HG02852 (cell line): Measurements from ENCODE around the gene ING5.
"Not testable (repeated sequence)": the region's sequence is repeated elsewhere in the genome, so short reads cannot be mapped to it uniquely, and the experiment has no call there.

Experiments
- ATAC-seq: cut with Tn5 transposase; IDR thresholded peaks from one replicate; pipeline ENCODE4 v1.9.1; 2021; ENCODE audit warnings: mild to moderate bottlenecking, moderate library complexity; ENCODE audit not compliant: unreplicated experiment

The ING5 gene

GRCh38 chr2:241755777-241756176 is 53.9 kb downstream of the ING5 start:
- no peak for ATAC-seq

GRCh38 chr2:241759067-241759807 is 57.4 kb downstream of the ING5 start:
- ATAC-seq: no peak

- ATAC-seq: not testable (repeated sequence)
These were observed 58.1 kb downstream of the ING5 start for GRCh38 chr2:241759893-241760292.

GRCh38 chr2:241760301-241760771 is 58.5 kb downstream of the ING5 start:
- no peak for ATAC-seq

GRCh38 chr2:241762321-241762932 is 60.6 kb downstream of the ING5 start:
- no peak for ATAC-seq

GRCh38 chr2:241762933-241763369 is 61.1 kb downstream of the ING5 start:
- no peak for ATAC-seq

- ATAC-seq: no peak
These were observed 61.9 kb downstream of the ING5 start for GRCh38 chr2:241763551-241764274.

GRCh38 chr2:241764275-241765241 is 62.7 kb downstream of the ING5 start:
- no peak for ATAC-seq

GRCh38 chr2:241767464-241768250 is 65.8 kb downstream of the ING5 start:
- ATAC-seq: no peak

- ATAC-seq: no peak
These were observed 66.4 kb downstream of the ING5 start for GRCh38 chr2:241768251-241768711.

GRCh38 chr2:241768850-241769249 is 67.0 kb downstream of the ING5 start:
- ATAC-seq: no peak

GRCh38 chr2:241769819-241770184 is 68.0 kb downstream of the ING5 start:
- no peak for ATAC-seq

- ATAC-seq: no peak
These were observed 68.5 kb downstream of the ING5 start for GRCh38 chr2:241770185-241770935.

GRCh38 chr2:241770936-241771285 is 69.1 kb downstream of the ING5 start:
- ATAC-seq: no peak

- ATAC-seq: no peak
These were observed 69.6 kb downstream of the ING5 start for GRCh38 chr2:241771286-241772062.

- no peak for ATAC-seq
These were observed 70.2 kb downstream of the ING5 start for GRCh38 chr2:241772063-241772499.

- ATAC-seq: no peak
These were observed 71.9 kb downstream of the ING5 start for GRCh38 chr2:241773511-241774418.
